Ishikawa (cell line): ENCODE results near the gene BRAP.
A peak's percentile ranks its signal among the peaks of the same experiment; 100 is the strongest.

Source experiments
- EP300 ChIP-seq: IDR thresholded peaks from 2 replicates; pipeline ENCODE4 v1.6.1; 2012; ENCODE audit warnings: borderline replicate concordance
- FOXM1 ChIP-seq: IDR thresholded peaks from 2 replicates; pipeline ENCODE4 v1.6.1; 2012; ENCODE audit warnings: low read depth, borderline replicate concordance
- NFIC ChIP-seq: IDR thresholded peaks from 2 replicates; pipeline ENCODE4 v1.6.1; 2012

- TF ChIP-seq EP300: 0 out of 2 replicates have a peak, but pooled peaks have one; percentile 22
- TF ChIP-seq FOXM1: no peak
- no peak for TF ChIP-seq NFIC
These were observed 86.1 kb downstream of the BRAP start for GRCh38 chr12:111599453-111600204.
